Activated CD4-positive, alpha-beta T cell treated with anti-CD3 and anti-CD28 coated beads, Interleukin-2, Interleukin-6, amounts not matched to agents 100 ng/mL and 50 ng/mL, durations not matched to agents 16 hours and 8 hours (primary cell): Measurements from ENCODE around the gene SLC13A2.

Experiments used
- DNase-seq: peaks from one replicate; pipeline ENCODE4 v3.0.0-alpha.2; 2020

The SLC13A2 gene

GRCh38 chr17:28494445-28495188 lies 21.2 kb downstream of the SLC13A2 start:
- DNase-seq: peak; percentile 84

GRCh38 chr17:28495635-28496034 lies 22.2 kb downstream of the SLC13A2 start:
- DNase-seq: no peak

GRCh38 chr17:28497931-28498330 lies 24.5 kb downstream of the SLC13A2 start:
- DNase-seq: no peak

- no peak for DNase-seq
These were observed 25.4 kb downstream of the SLC13A2 start for GRCh38 chr17:28498652-28499363.

- DNase-seq: no peak
These were observed 25.9 kb downstream of the SLC13A2 start for GRCh38 chr17:28499364-28499664.

- DNase-seq: no peak
These were observed 26.4 kb downstream of the SLC13A2 start for GRCh38 chr17:28499684-28500357.

- DNase-seq: no peak
These were observed 27.4 kb downstream of the SLC13A2 start for GRCh38 chr17:28500712-28501379.

- DNase-seq: no peak
These were observed 28.2 kb downstream of the SLC13A2 start for GRCh38 chr17:28501421-28502284.

- DNase-seq: no peak
These were observed 30.0 kb downstream of the SLC13A2 start for GRCh38 chr17:28503420-28503819.

- DNase-seq: no peak
These were observed 32.7 kb downstream of the SLC13A2 start, which contains the start of gene FOXN1 for GRCh38 chr17:28505986-28506665. TSS of gene FOXN1 (plus strand) at chr17:28506348. CDS start at chr17:28523970, 17,622 bp downstream.

GRCh38 chr17:28506763-28507487 lies 33.5 kb downstream of the SLC13A2 start:
- no peak for DNase-seq

- no peak for DNase-seq
These were observed 34.2 kb downstream of the SLC13A2 start for GRCh38 chr17:28507567-28508203.

- no peak for DNase-seq
These were observed 34.8 kb downstream of the SLC13A2 start for GRCh38 chr17:28508211-28508724.

- DNase-seq: no peak
These were observed 36.3 kb downstream of the SLC13A2 start for GRCh38 chr17:28509789-28510188.

- DNase-seq: no peak
These were observed 38.5 kb downstream of the SLC13A2 start for GRCh38 chr17:28511858-28512461.

- DNase-seq: no peak
These were observed 40.0 kb downstream of the SLC13A2 start for GRCh38 chr17:28513476-28513875.

GRCh38 chr17:28514561-28515002 lies 41.1 kb downstream of the SLC13A2 start:
- no peak for DNase-seq

GRCh38 chr17:28515518-28515917 lies 42.1 kb downstream of the SLC13A2 start:
- no peak for DNase-seq

- DNase-seq: no peak
These were observed 44.7 kb downstream of the SLC13A2 start for GRCh38 chr17:28518132-28518531.

GRCh38 chr17:28518578-28518977 lies 45.1 kb downstream of the SLC13A2 start:
- DNase-seq: no peak
